NCI-H1048 (cell line): ENCODE measurements around the gene OSBPL3.
A peak's percentile ranks its signal among the peaks of the same experiment; 100 is the strongest.
"Not testable (repeated sequence)": the region's sequence is repeated elsewhere in the genome, so short reads cannot be mapped to it uniquely, and the experiment has no call there.

Experiments
- DNase-seq: peaks from one replicate; lab custom pipeline; 2025; lab: John Stamatoyannopoulos, UW

OSBPL3 gene

GRCh38 chr7:24979863-24980533 is at the start of gene OSBPL3:
Gene OSBPL3 (minus strand): TSS chr7:24980178. CDS start chr7:24892472, 87,706 bp downstream.
- DNase-seq, result peak; percentile 88

DNA sequence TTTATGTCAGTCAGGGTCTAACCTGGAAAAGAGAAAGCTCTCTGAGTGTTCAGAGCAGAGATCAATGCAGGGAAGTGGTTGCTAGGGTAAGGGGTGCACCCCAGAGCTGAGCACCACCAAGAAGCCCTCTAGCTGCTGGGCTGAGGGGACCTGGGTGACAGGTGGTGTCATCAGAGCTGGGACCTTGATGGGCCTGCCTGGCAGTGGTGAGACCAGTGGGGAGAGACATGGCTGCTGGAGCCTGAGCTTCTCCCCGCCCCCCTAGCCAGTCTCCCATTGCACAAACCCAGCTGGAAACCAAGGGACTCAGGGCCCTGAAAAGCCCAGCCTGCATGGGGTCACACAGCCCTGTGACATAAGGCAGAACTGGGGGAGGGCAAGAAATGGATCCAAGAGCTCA is 49.1 kb upstream of the OSBPL3 start:
- DNase-seq, result no peak

DNA sequence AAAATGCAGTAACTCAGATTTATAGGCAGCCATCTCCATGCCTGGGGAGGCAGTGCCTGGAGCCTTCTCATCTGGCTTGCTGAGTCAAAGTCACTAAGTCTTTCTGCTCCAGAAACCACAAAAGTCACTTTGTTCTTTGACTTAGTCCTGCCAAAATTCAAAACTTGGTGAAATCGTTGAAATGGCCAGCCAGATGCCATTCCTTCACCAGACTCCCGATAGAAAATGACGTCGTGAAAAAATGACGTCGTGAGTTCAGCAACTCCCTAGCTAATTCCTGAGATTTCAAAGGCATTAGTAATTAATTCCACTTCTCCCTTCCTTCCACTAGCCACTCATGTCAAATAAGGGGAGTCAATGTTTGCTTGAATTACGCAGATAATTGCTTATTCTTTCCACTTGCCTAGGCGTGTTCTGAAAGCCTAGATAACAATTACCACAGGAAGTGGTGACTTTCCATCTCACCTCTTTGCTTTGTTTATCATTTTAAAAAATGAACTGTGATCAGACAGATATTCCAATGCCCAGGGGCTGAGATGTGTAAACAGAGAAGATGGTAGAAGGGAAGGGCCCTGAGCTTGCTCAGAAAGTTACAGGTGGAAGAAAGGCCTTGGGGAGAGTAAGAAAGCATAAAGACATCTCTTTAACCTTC is 48.5 kb upstream of the OSBPL3 start:
- no peak for DNase-seq

- DNase-seq, result no peak
These were observed 46.2 kb upstream of the OSBPL3 start for GRCh38 chr7:25026156-25026555.

DNA sequence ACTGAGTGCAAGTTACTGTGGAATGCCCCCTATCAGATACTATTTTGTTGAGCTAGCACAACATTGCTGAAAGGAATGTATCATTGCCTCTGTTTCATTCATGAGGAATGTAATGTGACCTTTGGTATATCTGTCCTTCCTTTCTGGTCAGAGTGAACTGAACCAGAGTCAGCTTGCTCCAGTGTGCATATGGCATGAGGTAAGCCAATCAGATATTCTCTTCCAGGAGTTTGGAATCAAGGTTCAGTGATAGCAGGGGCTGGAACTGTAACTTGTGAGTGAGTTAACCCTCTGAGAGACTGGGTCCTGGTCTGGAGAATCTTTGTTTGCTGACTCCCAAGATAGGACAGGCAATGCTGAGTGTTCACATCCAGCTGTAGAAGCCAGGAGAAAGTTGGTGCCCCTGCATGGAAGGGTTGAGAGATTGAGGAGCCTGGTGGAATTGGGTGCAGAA is 45.3 kb upstream of the OSBPL3 start:
- no peak for DNase-seq

GRCh38 chr7:25024066-25024465 is 44.1 kb upstream of the OSBPL3 start:
- DNase-seq, result no peak

- DNase-seq, result not testable (repeated sequence)
These were observed 37.7 kb upstream of the OSBPL3 start for GRCh38 chr7:25017671-25018070.

DNA sequence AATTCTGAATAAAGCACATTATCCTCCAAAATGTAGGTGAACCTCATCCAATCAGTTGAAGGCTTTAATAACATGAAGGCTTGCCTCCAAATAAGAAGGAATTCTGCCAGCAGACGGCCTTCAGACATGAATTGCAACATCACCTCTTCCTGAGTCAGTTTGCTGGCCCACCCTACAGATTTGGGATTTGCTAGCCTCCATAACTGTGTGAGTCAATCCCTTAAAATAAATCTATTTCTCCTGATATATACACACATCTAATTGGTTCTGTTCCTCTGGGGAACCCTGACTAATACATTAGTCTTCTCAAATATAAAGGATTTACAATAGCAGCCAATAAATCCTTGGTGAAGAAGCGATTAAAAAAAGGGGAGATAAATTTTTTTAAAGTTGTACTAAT is 34.8 kb upstream of the OSBPL3 start:
- no peak for DNase-seq

DNA sequence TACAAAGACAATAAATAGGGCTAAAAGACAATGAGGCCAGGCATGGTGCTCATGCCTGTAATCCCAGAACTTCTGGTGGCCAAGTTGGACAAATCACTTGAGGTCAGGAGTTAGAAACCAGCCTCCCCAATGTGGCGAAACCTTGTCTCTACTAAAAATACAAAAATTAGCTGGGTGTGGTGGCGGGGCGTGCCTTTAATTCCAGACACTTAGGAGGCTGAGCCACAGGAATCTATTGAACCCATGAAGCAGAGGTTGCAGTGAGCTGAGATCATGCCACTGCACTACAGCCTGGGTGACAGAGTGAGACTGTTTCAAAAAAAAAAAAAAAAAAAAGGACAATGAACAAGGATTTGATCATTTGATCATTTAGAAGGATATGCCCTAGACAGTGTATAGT is 32.7 kb upstream of the OSBPL3 start:
- DNase-seq, result not testable (repeated sequence)

DNA sequence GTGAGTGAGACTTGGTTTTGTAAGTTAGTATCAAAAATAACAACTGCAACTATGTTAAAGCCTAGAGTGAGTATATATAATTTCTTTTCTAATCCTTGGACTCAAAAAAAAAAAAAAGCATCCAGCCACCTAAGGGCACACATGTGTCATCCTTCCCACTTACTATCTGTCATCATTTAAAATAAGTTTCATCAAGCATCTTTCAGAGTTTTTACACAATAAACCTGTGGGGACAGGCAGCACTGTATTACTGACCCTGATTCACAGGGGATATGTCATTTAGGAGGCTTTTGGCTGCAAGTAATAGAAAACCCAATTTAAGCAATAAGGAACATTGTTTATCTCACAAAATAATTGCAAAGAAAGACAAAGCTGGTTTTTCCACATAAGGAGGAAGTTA is 32.3 kb upstream of the OSBPL3 start:
- DNase-seq, result no peak

DNA sequence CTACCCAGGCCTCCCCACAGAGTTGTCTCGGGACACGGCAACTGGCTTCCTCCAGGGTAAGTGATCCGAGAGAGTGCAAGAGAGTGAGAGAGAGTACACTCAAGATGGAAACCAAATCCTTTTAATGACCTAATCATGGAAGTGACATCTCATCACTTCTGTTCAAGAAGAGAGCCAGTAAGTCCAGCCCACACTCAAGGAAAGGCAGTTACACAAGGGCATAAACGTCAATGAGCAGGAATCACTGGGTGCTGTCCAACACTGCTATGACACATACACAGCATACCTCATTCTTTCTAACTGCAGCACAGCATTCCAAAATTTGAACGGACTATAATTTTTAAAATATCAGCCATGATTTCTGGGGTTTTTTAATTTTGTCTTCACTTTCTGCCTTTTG is 29.3 kb upstream of the OSBPL3 start:
- DNase-seq, result no peak

DNA sequence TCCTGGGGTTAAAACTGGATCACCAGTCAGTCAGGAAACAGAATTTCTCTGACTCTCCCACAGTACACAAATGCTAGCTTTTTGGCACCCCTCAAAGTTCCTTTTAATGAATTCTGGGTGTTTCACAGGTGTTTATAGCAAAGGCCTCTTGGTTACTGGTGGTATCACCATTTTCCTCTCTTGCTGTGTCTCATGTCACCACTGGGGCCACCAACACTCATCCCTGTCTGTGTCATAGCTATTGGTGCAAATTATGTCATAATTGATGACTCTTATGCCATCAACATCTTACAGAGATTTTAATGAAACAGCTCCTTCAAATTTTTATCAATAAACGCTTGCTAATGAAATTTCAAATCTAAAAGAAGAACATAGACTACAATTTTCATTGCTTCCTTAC is 27.7 kb upstream of the OSBPL3 start:
- no peak for DNase-seq

DNA sequence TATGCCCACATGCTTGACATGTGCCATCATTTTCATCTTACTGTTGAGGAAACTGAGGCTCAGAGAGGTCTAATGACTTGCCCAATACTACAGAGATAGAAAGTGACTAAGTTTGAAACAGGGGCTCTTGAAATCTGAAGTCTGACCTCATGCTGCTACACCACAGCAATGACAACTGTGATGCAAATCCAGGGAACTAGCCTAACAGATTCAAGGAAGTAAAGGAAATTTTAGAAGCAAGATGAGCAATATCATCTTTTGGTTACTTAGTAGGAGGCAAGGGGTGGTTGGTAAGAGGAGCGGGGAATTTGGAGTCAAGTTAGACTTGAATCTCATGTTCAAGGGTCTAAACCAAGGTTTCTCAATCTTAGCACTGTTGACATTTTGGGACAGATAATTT is 26.3 kb upstream of the OSBPL3 start:
- DNase-seq, result no peak

- DNase-seq, result no peak
These were observed 25.7 kb upstream of the OSBPL3 start for GRCh38 chr7:25005658-25006057.

- DNase-seq, result no peak
These were observed 22.8 kb upstream of the OSBPL3 start for GRCh38 chr7:25002786-25003185.

DNA sequence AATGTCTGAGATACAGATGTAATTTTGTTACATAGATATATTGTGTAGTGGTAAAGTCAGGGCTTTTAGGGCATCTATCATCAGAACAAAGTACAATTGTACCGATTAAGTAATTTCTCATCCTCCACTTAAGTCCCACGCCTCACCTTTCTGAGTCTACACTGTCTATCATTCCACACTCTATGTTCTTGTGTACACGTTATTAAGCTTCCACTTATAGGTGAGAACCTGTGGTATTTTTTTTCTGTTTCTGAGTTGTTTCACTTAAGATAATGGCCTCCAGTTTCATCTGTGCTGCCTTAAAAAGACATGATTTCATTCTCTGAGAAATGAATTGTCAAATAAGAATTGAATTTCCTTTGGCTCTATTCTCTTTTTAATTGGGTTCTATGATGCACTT is 15.5 kb upstream of the OSBPL3 start:
- DNase-seq, result no peak

DNA sequence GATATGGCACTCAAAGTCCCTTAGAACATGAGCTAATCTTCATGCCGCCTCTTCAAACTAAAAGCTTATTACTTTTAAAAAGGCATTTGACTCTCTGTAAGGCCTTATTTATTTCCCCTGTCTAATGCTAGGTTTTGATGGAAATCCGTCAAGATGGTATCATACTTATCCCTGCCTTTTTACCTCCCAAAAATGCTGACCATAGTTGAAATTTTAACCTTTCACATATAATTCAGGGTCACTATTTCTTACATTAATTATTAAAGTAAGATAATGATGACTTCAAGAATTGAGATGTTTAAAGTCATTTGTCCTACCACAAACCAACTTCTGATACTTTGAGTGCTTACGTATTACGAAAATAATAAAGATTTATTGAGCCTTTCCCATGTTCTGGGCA is 12.3 kb upstream of the OSBPL3 start:
- DNase-seq, result no peak

- DNase-seq, result no peak
These were observed 11.4 kb upstream of the OSBPL3 start for GRCh38 chr7:24991353-24991752.

DNA sequence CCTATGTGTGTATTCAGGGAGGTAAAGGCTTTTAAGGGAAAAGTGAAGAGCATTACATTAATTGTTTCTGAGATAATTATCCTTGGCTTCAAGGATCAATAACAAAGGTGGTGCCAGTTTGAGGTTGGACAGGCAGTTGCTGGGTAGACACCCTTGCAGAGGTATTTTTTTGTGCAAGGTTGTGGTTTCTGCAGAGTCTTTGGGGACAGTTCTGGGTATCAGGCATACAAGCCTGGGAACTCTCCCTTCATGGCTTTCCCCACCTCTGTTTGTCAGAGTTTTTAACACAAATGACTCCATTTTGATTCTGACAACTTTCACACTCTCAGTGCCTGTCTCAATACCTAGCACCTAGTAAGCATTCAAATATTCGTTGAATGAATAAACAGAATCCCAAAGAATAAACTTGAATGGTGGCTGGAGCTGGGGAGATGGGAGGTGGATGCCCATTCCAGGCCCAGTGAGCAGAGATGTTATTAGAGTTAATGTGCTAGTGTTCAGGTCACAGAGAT is 7.4 kb upstream of the OSBPL3 start:
- DNase-seq, result no peak

- DNase-seq, result no peak
These were observed 2.9 kb upstream of the OSBPL3 start for GRCh38 chr7:24982917-24983316.

GRCh38 chr7:24981171-24981951 is 1.4 kb upstream of the OSBPL3 start:
- DNase-seq, result no peak

DNA sequence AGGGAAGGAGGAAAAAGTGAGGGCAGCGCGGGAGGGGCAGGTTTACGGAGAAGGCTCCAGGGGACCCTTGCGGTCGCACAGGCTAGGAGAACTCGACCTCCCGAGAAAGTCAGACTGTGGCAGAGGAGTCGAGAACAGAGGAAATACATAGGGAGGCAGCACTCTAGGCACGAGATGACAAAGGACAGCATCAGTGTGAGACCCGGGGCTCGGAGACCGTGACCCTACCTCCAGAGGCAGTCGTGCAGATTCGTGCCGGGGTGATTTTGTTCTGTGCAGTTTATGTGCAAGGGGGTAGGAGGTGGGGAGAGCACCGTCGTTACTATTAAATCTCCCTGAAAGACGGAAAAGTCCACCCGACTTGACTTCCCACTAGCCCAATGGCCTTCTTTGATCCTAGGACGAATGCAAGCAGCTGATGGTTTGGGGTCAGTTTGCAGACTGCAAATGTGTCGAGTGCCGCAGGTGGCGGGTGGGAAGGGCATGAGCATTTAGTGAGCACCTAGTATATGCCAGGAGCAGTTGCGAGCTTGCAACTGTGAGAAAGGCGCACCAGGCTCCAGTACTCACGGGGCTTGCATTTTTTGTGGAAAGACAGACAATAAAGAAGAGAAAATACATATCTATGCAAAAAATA is 674 bp upstream of the OSBPL3 start:
- DNase-seq, result no peak
